Esophagus squamous epithelium (tissue), 4 donors: ENCODE measurements around the gene PSMD13.

ENCODE experiments used
- CTCF ChIP-seq, 6 experiments: fragments of 450-650 bp in 4 of 6; fragments of 200-600 bp in 2 of 6; sonication (generic) in 2 of 6; IDR thresholded peaks; one replicate each; pipeline ENCODE4 v1.5.1; 2016 to 2019; ENCODE audit warnings: antibody characterized with exemption in 6 of 6, mild to moderate bottlenecking in 4 of 6, moderate library complexity in 4 of 6
- POLR2A ChIP-seq, 4 donors: fragments of 450-650 bp; IDR thresholded peaks; one replicate each; pipeline ENCODE4 v1.6.1; 2017; ENCODE audit warnings: antibody characterized with exemption in 4 of 4, mild to moderate bottlenecking in 4 of 4, moderate library complexity in 3 of 4

GRCh38 chr11:290621-291231 lies 54.0 kb downstream of the PSMD13 start:
- TF ChIP-seq CTCF (IDR thresholded peaks at IDR 0.05) (no peak), POLR2A (IDR thresholded peaks at IDR 0.05) (no peak)
